HEK293T (cell line): ENCODE measurements around the gene EXOC4.

Experiments
- BHLHE40 ChIP-seq: fragments of 450-650 bp; IDR thresholded peaks from 2 replicates; pipeline ENCODE4 v1.6.1; 2016; ENCODE audit warnings: mild to moderate bottlenecking, moderate library complexity, borderline replicate concordance
- CTBP1 ChIP-seq: fragments of 450-650 bp; IDR thresholded peaks from 2 replicates; pipeline ENCODE4 v1.6.1; 2016; ENCODE audit warnings: borderline replicate concordance
- ELF4 ChIP-seq: fragments of 450-650 bp; IDR thresholded peaks from 2 replicates; pipeline ENCODE4 v1.6.1; 2017; ENCODE audit warnings: antibody characterized with exemption
- FOXA1 ChIP-seq: fragments of 450-650 bp; IDR thresholded peaks from 2 replicates; pipeline ENCODE4 v1.6.1; 2016; ENCODE audit warnings: mild to moderate bottlenecking
- FOXK2 ChIP-seq: fragments of 450-650 bp; IDR thresholded peaks from 2 replicates; pipeline ENCODE4 v1.6.1; 2016; ENCODE audit warnings: mild to moderate bottlenecking
- FOXM1 ChIP-seq: fragments of 450-650 bp; IDR thresholded peaks from 2 replicates; pipeline ENCODE4 v1.6.1; 2017; ENCODE audit warnings: mild to moderate bottlenecking, borderline replicate concordance
- HDGF ChIP-seq: fragments of 450-650 bp; IDR thresholded peaks from 2 replicates; pipeline ENCODE4 v1.6.1; 2017; ENCODE audit warnings: antibody characterized with exemption, borderline replicate concordance
- L3MBTL2 ChIP-seq: fragments of 450-650 bp; conservative IDR thresholded peaks from 2 replicates; pipeline ENCODE4 v1.6.1; 2016; ENCODE audit warnings: mild to moderate bottlenecking
- NFRKB ChIP-seq: fragments of 450-650 bp; IDR thresholded peaks from 2 replicates; pipeline ENCODE4 v1.6.1; 2016; ENCODE audit warnings: mild to moderate bottlenecking, moderate library complexity
- SP1 ChIP-seq: fragments of 450-650 bp; IDR thresholded peaks from 2 replicates; pipeline ENCODE4 v1.6.1; 2017
- SUZ12 ChIP-seq: fragments of 450-650 bp; IDR thresholded peaks from 2 replicates; pipeline ENCODE4 v1.6.1; 2016; ENCODE audit warnings: mild to moderate bottlenecking

DNA sequence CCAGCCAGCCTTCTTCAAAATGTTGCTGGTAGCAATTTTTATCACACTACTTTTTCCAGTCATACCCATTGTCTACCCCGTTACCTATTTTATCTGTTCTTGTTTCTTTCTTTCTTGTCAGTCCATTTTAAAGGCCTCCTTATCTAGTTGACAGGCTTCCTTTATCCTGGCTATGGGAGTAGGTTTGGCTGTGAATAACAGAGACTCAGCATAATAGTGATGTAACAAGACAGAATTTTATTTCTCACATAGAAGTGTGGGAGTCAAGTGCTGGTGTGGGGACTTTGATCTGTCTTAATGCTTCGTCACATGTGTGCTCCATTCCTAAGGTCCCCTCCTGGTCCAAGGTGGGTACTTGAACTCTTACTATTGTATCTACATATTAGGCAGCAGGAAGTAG lies 283.6 kb downstream of the EXOC4 start:
- TF ChIP-seq HDGF (no peak), CTBP1 (no peak), FOXM1 (no peak), L3MBTL2 (no peak), FOXK2 (no peak), SP1 (no peak), ELF4 (no peak), NFRKB (no peak), SUZ12 (no peak), BHLHE40 (no peak), FOXA1 (no peak)
